SKM-1 (cell line): ENCODE data around the gene TRIOBP.
"Not testable (repeated sequence)": the region's sequence is repeated elsewhere in the genome, so short reads cannot be mapped to it uniquely, and the experiment has no call there.

ENCODE experiments used
- DNase-seq: peaks from one replicate; lab custom pipeline; 2025; ENCODE audit not compliant: unreplicated experiment; lab: John Stamatoyannopoulos, UW

TRIOBP gene

DNA sequence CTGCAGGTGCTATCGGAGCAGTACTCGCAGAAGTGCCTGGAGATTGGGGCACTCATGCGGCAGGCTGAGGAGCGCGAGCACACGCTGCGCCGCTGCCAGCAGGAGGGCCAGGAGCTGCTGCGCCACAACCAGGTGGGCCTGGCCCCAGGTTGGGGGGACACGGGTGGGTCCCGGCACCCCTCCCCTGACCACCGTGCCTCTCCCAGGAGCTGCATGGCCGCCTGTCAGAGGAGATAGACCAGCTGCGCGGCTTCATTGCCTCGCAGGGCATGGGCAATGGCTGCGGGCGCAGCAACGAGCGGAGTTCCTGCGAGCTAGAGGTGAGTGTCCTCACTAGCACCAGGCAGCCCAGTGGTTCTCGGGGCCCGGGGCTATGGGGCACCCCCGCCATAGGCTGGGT lies 72.2 kb downstream of the TRIOBP start:
- no peak for DNase-seq

DNA sequence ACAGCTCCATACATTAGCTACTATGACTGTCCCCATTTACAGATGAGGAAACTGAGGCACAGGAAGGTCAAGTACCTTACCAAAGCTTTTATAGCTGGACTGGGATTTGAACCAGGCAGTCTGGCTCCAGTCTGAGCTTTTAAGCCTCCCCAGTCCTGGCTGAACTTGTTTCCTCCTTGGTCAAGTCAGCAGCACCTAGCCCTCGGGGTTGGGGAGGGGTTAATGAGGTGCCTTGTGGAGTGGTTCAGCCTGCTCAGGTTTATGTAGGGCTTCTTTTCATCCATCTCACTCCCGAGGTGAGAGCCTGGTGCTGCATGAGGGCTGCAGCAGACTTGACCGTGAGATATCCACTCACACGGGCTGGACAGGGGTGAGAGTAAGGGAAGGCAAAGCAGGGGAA lies 74.2 kb downstream of the TRIOBP start:
- DNase-seq: no peak

DNA sequence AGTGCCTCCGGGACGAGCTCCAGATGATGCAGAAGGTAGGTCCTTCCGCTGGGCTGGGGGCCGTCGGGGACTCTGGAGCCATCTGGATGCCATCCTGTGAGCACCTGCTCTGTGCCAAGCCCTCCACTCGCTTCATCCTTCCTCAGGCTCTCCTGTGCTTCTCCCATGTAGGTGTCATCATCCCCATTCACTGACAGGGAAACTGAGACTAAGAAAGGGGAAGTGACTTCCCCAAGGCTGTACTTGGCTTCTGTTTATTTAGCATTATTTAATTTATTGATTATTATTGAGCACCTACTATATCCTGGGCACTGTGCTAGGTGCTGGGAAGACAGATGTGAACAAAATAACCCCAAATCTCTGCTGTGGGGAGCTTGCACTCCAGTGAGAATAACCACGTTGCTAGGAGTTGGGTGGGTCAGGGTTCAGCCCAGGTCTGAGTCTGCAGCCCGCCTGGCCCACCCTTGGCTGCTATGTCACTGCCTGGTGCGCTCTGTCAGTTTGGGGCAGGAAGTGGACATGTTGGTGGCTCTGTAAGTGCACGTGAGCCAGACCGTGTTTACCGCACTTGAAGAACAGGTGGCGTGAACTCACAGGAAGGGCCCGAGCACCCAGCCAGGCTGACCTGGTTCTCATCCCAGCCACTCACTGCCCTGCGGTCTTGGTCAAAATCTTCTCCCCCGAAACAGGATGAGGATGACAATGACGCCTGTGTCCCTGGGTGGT lies 75.0 kb downstream of the TRIOBP start:
- no peak for DNase-seq

DNA sequence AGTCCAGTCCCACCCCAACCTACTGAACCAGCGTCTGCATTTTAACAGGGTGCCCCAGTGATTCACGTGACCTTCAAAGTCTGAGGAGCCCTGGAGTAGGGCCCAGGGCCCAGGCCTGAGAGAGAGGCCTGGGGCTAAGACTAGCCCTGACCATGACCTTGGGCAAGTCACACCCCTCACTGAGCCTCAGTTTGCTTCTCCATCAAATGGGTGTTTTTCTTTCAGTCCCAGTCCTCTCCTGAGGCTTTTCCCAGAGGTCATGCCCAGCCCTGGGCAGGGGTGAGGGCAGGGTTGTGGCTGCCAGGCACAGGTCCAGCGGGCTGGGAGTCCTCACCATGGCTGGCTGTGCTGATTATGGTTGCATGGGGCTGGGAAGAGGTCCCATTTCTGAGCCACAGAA lies 77.9 kb downstream of the TRIOBP start:
- DNase-seq: no peak

DNA sequence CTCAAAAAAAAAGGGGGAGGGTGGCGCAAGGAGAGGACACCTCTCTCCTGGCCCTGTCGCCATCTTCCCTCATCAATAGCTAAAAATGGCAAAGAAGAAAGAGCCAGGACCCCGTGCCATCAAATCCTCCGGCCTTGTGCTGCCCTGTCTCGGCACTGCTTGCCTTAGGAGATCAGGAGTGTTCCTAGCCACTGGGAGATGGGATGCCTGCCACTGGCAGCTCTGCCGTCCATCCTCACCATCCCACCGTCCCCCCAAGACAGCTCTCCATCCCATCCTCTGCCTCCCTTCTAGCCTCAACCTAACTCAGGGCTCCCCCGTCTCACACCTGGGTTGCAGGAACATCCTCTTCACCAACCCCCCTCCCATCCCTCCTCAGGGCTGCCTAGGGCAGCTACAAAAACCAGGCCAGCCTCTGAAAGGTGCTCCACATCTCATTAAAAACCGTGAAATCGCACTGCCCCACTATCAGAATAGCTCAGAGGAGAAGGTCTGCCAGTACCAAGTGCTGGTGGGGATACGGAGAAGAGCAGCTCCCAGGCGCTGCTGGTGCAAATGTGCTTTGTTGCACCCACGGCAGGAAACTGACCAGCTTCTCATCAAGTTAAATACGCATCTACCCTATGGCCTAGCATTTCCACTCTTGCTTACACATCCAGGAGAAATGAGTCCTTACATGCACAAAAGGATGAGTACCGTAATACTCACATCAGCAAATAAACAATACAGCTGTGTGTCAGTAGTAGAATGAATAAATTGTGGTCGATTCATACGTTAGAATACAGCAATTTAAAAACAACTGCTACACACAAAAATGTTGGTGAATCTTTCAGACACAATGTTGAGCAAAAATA lies 79.2 kb downstream of the TRIOBP start:
- no peak for DNase-seq

DNA sequence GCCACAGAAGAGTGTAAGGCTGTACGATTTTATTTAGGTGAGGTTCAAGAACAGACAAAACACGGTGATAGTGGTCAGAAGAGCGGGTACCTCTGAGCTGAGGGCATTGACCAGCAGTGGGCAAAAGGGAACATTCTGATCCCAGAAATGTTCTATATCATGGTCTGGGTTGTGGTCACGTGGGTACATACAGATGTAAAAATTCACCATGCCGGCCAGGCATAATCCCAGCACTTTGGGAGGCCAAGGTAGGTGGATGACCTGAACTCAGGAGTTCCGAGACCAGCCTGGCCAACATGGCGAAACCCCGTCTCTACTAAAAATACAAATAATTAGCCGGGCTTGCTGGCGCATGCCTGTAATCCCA lies 79.8 kb downstream of the TRIOBP start:
- DNase-seq: no peak

DNA sequence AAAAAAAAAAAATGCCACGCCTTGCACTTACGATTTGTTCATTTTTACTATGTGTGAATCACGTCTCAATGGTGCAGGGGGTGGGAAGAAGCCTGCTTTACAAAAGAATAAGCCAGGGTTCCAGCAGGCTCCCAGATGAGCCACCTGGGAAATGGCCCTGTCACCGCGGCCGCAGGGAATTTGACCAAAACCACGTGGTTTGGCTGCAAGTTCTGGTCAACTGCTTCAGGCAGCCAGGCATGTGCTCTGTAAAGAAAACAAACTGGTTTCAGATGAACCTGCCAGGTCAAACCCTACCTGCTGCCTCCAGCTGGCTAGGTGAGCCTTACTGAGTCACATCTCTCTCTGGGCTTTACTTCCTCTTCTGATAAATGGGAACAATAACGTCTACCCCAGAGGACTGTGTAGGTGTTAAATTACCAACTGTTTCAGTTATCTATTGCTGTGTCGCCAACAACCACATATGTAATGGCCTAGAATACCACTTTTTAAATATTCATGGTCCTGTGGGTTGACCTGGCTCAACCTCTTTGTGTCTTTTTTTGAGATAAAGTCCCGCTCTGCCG lies 80.4 kb downstream of the TRIOBP start:
- DNase-seq: no peak

DNA sequence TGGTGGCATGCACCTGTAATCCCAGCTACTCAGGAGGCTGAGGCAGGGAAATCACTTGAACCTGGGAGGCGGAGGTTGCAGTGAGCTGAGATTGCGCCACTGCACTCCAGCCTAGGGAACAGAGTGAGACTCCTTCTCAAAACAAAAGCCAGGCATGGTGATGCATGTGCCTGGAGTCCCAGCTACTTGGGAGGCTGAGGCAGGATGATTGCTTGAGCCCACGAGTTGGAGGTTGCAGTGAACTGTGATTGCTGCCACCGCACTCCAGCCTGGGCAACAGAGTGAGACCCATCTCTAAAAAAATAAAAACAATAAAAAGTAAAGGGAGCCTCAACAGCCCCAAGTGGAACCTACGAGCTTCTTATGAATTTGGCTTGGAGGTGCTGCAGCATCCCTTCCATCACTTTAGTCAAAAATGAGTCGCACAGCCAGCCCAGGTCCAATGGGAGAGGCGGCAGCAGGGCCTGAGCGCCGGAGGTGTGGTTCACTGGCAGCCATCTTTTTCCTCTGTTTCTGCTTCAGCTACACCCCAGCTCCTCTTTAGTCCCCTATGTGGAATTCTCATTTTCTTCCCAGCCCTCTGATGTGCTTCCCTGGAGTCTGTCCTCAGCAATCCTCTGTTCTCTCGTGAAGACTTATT lies 81.6 kb downstream of the TRIOBP start:
- no peak for DNase-seq

DNA sequence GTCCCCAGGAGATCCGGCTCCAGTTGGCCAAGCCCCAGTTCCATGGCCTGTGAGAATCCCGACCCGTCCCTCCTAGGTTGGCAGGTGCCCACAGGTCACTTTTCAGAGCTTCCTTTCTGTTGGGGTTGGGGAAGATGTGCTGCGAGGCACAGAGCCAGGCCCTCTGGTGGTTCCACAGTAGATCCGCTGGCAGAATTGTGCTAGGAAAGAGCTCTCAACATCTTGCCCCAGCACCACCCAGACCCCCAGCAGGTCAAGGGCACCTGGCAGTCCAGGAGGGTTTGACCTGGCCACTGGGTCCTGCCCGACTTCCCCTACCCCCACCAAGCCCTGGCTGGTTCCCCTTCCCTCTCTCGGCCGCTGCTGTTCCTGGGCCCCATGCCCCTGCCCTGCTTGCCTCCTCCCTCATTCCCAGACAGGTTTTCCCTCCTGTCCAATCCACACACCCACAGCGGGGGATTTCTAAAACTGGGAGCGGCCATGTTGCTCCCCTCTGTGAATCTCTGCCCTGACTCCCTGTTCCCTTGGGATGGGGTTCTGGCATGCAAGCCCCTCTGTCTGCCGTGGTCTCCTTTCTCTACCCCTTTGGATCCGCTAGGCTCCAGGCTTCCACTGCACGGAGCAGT lies 84.7 kb downstream of the TRIOBP start:
- no peak for DNase-seq

DNA sequence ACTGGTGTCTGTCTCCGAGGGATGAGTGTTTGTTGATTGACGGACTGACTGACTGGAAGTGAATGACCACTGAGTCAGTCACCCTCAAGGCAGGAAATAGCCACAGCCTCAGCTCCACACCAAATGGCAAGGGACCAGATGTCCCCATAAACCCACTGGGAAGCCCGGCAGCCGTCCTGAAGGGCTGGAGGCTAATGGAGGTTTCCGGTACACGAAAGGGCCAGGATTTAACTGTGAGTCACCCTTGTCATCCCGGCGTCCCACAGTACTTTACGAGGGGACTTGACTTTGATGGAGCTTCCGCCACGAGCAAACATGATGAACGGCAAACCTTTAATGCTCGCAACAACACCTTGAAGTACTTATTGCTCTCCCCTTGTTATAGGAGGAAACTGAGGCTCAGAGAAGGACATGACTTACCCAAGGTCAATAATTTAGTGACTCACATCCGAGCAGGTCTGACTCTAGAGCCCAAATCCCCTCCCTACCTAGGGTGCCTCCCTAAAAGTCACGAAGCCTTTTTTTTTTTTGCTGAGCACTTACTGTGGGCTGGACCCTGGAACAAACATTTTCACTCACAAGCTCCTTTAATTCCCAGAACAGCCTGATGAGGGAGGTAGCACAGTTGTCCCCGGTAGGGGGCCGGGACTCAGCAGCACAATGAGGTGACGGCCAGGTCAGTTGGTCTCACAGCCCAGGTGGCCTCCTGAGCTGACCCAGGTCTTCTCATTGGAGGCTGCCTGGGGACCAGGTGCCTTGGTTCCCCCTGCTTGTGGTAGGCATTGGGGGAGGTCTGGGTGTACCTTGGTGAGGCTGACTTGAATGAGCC lies 85.7 kb downstream of the TRIOBP start:
- DNase-seq: no peak

DNA sequence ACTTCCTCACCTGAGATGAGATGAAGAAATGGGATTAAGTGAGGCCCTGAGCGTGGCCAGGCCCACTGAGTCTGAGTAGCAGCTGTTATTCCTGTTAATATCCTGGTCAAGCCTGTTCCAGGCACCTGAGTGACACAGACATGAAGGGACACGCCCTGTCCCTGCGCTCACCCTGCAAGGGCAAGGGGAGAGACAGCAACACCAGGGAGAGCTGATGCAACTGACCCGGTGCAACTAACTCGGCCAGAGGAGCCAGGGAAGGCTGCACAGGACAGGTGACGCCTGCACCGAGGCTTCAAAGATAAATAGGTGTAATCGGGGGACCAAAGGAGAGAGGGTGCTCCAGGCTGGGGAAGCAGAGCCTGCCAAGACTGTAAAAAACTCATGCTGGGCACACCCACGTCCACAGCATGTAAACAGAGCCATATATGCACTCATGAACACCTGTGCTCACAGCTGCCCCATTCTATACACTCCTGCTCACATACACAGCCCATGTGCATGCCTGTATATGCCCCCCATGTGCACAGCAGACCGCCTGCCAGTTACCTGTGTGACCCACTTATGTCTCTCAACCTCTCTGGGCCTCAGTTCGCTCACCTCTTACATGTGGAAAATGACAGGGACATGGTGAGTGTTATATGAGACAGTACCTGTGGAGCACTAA lies 88.1 kb downstream of the TRIOBP start:
- no peak for DNase-seq

DNA sequence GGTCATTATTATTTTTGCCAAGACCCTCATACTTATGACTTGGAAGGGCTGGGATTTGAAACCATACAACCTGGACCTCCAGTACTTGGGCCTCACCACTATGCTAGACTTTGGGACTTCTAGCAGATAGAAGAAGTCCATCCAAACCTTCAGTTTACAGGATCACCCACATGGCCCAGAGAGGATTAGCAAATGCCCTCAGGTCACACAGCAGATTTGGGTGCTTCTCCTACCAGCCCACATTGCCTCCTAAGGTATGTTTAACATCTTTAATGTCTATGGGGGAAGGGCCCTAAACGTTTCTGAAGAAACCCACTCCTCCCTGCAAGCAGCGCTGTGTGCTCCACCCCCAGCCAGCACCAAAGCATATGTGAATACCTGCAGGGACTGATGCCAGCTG lies 93.4 kb downstream of the TRIOBP start:
- DNase-seq: no peak

DNA sequence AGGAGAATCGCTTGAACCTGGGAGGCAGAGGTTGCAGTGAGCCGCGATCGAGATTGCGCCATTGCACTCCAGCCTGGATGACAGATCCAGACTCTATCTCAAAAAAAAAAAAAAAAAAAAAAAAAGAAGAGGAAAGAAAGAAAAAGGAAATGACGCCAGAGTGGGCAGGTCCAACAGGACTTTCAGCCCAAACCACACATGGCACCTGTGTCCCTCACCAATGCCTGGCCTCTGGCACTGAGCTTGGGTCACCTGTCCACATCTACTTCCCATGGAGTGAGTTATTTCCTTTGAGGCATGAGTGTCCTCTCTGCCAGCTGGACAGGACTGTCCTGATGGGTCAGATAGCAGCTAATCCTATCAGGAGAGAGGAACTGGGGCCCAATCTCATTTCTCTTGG lies 95.6 kb downstream of the TRIOBP start:
- no peak for DNase-seq

DNA sequence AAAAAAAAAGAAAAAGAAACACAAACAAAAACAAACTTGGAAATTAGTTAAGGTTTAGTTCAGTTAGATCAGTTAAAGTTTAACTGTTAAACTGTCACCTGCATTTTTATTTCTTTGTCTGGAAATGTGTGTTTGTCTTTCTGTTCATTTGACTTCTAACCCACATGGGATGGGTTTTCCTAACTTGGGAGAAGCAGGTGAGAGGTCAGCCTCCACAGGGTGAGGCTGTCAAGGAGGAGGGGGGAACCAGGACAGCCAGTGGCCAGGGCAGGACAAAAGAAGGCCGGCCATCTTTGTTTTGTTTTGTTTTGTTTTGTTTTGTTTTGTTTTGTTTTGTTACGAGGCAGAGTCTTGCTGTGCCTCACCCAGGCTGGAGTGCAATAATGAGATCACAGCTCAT lies 97.5 kb downstream of the TRIOBP start:
- no peak for DNase-seq

DNA sequence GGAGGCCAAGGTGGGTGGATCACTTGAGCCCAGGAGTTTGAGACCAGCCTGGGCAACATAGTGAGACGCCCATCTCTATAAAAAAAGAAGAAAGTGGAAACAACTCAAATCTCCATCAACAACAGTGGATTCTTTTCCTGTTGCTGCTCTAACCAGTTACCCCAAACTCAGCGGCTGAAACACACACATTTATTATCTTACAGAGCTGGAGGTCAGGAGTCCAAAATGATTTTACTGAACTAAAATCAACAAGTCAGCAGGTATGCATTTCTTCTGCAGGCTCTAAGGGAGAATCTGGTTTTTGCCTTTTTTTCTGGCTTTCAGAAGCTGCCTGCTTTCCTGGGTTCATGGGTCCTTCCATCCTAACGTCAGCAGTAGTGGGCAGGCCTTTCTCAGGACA lies 99.2 kb downstream of the TRIOBP start:
- no peak for DNase-seq

DNA sequence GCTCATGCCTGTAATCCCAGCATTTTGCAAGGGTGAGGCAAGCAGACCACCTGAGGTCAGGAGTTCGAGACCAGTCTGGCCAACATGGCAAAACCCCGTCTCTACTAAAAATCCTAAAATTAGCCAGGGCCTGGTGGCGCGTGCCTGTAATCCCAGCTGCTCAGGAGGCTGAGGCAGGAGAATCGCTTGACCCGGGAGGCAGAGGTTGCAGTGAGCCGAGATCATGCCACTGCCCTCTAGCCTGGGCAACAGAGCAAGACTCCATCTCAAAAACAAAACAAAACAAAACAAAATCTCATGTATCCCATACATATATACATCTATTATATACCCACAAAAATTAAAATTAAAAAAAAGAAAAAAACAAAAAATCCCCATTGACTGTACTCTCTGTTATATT lies 100.4 kb downstream of the TRIOBP start:
- DNase-seq: not testable (repeated sequence)

DNA sequence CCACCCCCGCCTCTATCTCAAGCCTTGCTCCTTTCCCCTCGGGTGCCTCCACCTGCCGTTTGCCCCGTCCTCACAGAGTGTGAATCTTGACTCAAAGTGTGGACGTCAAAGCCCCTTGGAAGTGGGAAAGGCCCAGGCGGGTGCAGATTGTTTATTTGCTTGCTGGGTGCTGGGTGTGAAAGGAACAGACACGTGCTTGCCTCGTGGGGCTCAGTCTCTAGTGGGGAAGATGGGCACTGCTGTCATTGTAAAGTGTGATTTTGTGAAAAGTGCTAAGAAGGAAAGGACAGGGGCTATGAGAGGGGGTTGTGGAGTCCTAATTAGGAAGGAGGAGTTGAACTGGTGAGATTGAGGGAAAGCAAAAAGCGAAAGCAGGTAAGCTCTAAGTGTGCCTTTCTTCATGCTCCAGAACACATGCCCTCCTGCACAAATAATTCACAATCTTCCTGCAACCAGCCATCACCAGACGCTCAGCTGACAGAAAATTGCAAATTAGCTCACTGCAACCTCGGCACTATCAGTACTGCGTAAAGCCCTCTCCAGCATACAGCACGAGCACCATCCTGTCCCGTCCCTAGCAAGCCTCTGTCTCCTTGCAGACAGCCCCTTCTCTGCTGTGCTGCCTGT lies 101.1 kb downstream of the TRIOBP start:
- no peak for DNase-seq

DNA sequence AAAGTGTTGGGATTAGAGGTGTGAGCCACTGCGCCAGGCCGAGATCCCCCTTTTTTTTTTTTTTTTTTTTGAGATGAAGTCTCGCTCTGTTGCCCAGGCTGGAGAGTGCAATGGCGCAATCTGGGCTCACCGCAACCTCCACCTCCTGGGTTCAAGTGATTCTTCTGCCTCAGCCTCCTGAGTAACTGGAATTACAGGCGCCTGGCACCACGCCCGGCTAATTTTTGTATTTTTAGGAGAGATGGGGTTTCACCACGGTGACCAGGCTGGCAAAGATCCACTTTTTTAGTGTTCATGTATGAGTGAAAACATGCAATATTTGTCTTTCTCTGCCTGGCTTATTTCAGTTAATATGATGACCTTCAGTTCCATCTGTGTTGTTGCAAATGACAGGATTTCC lies 103.1 kb downstream of the TRIOBP start:
- not testable (repeated sequence) for DNase-seq

DNA sequence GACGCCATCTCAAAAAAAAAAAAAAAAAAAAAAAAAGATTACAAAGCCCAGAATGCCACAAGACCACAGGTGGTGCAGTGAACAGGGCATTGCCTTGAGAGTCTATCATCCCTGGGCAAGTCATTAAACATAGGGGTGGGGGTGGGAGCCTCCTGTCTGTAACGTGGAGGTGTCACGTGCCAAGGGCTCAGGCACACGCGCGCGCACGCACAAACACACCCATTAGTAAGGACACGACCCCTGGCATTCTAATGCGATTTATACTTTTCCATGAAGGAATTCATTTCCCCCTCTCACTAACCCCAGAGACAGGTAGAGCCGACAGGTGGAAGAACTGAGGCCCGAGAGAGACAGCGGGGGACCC lies 105.1 kb downstream of the TRIOBP start:
- no peak for DNase-seq
